HG03460 (cell line): Measurements from ENCODE around the gene ARHGEF10L.

ENCODE experiments used
- ATAC-seq: cut with Tn5 transposase; IDR thresholded peaks from one replicate; pipeline ENCODE4 v1.9.1; 2021; ENCODE audit not compliant: unreplicated experiment

Gene ARHGEF10L

DNA sequence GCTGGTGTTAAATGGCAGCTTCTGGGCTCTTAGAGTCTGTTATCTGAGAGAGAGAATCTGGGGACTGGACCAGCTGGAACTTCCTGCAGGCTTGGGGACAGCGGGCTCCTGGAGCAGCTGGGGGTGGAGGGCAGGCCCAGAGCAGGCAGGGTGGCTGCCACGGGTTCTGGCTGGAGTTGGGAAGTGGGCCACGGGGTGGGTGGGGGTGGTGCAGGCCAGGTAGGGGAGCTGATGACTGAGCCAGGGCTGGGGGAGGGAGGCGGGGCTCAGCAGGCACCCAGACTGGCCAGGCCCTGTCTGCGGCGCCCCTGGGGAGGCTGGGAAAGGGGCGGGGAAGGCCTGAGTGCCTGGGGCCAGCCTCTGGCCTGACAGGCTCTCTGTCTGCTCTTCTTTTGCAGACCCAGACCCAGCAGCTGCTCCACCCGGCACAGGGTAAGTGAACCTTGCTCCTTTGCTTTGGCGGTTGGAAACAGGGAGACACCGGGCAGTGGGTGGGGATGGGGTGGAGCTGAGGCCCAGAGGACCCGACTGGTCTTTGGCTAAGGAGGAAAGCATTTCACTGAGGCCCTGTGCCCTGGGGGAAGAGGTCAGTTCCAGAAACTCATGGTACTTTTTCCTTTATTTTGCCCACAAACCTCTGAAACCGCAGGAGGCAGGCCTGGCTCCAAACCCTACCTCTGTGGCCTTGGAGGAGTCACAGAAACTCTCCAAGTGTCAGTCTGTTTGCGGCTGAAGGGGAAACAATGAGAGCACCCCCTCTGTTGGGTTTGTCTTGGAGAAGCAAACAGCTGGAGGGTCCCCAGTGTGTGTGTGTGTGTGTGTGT lies 48.8 kb downstream of the ARHGEF10L start:
- ATAC-seq: no peak

- no peak for ATAC-seq
Observed at GRCh38 chr1:17591814-17592430, 52.4 kb downstream of the ARHGEF10L start.

GRCh38 chr1:17594026-17594425 lies 54.5 kb downstream of the ARHGEF10L start:
- no peak for ATAC-seq

GRCh38 chr1:17594690-17595601 lies 55.4 kb downstream of the ARHGEF10L start:
- no peak for ATAC-seq

- no peak for ATAC-seq
Observed at GRCh38 chr1:17595602-17595925, 56.1 kb downstream of the ARHGEF10L start.

DNA sequence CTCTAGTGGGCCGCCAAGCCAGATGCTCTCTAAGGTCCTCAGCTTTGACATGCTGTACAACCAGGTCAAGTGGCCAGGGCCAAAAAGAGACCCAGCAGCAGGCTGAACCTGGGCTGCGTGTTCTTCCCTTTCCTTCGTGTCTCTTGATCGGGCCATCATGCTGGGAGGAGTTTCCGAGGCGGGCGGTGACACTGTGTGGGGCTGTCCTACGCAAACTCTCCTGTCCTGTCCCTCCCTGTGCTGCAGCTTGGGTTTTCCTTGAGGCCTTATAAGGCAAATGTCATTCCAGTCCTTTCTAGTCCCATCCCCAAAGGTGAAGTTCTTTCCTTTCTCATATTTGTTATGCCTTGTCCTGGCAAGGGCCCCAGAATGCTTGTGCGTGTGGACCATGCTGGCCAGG lies 56.7 kb downstream of the ARHGEF10L start:
- ATAC-seq: no peak

DNA sequence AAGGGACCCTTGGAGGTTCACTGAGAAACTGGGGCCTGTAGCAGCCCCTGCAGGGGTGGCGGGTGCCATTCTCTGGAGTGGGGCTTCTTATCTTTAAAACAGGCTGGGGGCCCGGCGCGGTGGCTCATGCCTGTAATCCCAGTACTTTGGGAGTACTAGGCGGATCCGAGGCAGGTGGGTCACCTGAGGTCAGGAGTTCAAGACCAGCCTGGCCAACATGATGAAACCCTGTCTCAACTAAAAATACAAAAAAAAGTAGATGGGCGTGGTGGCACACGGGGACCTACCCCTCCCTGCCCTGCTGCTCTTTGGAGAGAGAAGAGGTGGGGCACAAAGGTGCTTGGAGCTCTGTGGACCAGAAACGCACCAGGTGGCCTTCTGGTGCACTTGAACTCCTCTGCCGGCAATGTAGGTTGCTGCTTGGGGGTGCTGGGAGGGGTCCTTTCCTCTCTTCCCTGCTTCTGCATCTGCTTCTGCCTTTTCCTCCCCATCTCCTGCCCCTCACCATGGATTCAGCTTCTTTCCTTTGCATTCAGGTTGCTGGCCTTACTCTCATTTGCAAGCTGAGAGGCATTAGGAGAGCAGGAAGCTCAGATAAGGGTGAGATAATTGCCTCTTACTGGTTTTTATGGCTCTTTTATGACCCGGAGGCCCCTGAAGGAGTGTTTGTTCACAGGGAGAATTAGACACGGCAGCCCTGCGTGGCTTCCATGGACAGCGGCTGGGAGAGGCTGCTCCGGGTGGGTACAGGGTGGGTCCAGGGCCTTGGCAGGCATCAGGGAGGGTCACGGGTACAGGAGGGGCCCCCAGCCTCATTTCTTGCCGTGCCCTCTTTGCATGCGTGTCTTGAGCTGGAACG lies 57.4 kb downstream of the ARHGEF10L start:
- no peak for ATAC-seq

GRCh38 chr1:17597651-17598050 lies 58.2 kb downstream of the ARHGEF10L start:
- no peak for ATAC-seq

- no peak for ATAC-seq
Observed at GRCh38 chr1:17598251-17598650, 58.8 kb downstream of the ARHGEF10L start.

- ATAC-seq: no peak
Observed at GRCh38 chr1:17599291-17599953, 59.9 kb downstream of the ARHGEF10L start.

- ATAC-seq: no peak
Observed at GRCh38 chr1:17599954-17600300, 60.4 kb downstream of the ARHGEF10L start.

DNA sequence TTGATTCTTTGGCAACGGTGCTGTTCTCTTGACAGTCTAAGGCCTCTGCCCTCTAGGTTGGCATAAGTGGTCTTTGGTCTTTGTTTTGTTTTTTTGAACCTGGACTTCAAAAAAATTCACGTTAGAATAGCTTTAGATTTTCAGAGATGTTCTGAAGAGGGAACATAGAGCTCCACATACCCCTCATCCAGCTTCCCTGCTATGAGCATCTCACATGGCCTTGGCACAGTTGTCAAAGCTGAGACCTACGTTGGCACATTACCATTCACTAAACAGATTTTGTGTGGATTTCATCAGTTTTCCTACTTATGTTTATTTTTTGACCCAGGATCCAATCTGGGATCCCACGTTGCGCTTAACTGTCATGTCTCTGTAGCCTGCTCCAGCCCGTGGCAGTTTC lies 60.8 kb downstream of the ARHGEF10L start:
- ATAC-seq: no peak

DNA sequence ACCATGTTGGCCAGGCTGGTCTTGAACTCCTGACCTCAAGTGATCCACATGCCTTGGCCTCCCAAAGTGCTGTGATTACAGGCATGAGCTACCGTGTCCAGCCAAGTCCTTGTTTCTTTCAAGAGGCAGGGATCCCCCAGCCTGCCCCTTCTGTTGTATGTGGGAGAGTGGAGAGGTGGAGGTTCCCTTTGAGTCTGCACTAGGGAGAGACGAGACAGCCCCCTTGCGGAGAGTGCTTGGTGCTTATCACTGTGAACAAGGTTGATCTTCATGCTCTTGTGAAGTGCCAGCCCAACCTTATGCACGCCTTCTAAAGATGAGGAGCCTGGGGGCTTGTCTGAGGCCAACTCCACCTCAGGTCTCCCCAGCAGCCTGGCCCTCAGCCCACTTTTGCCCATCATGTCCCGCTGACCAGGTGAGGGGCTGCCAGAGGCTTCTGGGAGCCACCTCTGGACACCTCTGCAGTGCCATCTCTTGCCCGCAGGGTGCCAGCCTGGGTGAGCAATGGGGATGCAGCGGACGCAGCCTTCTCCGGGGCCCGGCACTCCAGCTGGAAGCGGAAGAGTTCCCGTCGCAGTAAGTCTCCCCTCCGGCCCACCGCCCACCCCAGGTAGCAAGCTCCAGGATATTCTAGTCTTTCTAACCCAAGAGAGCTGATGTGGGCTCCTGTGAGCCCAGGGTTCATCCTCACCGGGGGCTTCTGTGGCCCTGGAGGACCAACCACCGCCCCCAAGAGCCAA lies 62.3 kb downstream of the ARHGEF10L start:
- no peak for ATAC-seq

DNA sequence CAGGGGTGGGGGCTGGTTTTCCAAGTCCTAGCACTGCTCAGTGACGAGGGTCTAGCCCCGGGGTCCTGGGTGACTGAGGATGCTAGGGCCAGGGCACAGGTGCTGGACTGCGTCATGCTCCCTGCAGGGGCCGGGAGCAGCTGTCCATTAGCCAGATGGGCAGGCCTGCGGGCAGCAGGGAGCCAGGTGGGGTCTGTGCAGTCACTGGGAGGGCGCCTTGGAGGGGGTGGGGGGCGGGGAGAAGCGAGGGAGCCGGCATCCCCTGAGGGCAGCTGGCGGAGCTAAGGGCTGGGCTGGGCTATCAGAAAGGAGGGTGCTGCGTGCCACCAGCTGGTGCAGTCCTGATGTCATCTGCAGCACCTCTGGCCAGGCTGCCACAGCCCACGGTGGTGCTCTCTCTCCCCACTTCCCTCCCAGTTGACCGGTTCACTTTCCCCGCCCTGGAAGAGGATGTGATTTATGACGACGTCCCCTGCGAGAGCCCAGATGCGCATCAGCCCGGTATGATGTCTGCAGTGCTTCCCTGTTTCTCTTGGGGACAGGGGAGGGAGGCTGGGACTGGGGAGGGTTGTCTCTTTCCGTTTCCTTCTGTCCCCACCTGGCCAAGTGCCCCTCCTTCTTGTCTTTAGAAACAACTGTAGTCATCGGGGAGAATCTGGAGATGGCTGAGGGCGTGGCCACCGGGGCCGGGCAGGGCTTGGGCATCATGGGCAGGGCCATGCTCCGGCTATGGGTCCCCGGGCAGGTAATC lies 63.8 kb downstream of the ARHGEF10L start:
- no peak for ATAC-seq

GRCh38 chr1:17605582-17606344 lies 66.3 kb downstream of the ARHGEF10L start:
- no peak for ATAC-seq

- no peak for ATAC-seq
Observed at GRCh38 chr1:17606826-17607440, 67.4 kb downstream of the ARHGEF10L start.

GRCh38 chr1:17607644-17608581 lies 68.4 kb downstream of the ARHGEF10L start:
- ATAC-seq: no peak
